Mesenchymal stem cell (in vitro differentiated cells and primary cell): Measurements from ENCODE around the gene THBS3.

Source experiments
- DNase-seq: peaks from one replicate; pipeline ENCODE4 v3.0.0-alpha.2; 2013
- H2AFZ ChIP-seq: one replicate; pipeline ENCODE4 v1.6.1; 2013; ENCODE audit warnings: low read depth, mild to moderate bottlenecking, control low read depth, inconsistent platforms, low read length, moderate library complexity
- H2AK5ac ChIP-seq: 2 replicates; pipeline ENCODE4 v1.6.1; 2013; ENCODE audit warnings: low read length, moderate library complexity, mild to moderate bottlenecking, inconsistent platforms; ENCODE audit not compliant: severe bottlenecking
- H2BK120ac ChIP-seq: one replicate; pipeline ENCODE4 v1.6.1; 2013; ENCODE audit warnings: low read depth, mild to moderate bottlenecking, inconsistent platforms, low read length, moderate library complexity
- H2BK12ac ChIP-seq, 2 experiments: one replicate each; pipeline ENCODE4 v1.6.1; 2013; ENCODE audit warnings: inconsistent platforms in 2 of 2, low read length in 2 of 2, mild to moderate bottlenecking in 2 of 2, moderate library complexity in 2 of 2, control low read depth in 1 of 2
- H2BK15ac ChIP-seq: one replicate; pipeline ENCODE4 v1.6.1; 2013; ENCODE audit warnings: mild to moderate bottlenecking, low read depth, inconsistent platforms; ENCODE audit not compliant: poor library complexity, severe bottlenecking
- H2BK5ac ChIP-seq: 2 replicates; pipeline ENCODE4 v1.6.1; 2013; ENCODE audit warnings: low read depth, mild to moderate bottlenecking, low read length, control low read depth, inconsistent platforms; ENCODE audit not compliant: poor library complexity, severe bottlenecking
- H3K14ac ChIP-seq, 2 experiments: one replicate each; pipeline ENCODE4 v1.6.1; 2013; ENCODE audit warnings: inconsistent platforms in 2 of 2, low read length in 2 of 2, control low read depth in 1 of 2, mild to moderate bottlenecking in 1 of 2, moderate library complexity in 1 of 2
- H3K18ac ChIP-seq, 2 experiments: one replicate each; pipeline ENCODE4 v1.6.1; 2013; ENCODE audit warnings: inconsistent platforms in 2 of 2, low read length in 2 of 2, control low read depth in 1 of 2, low read depth in 1 of 2, mild to moderate bottlenecking in 1 of 2
- H3K23ac ChIP-seq, 2 experiments: one replicate each; pipeline ENCODE4 v1.6.1; 2013; ENCODE audit warnings: inconsistent platforms in 2 of 2, low read length in 2 of 2, mild to moderate bottlenecking in 2 of 2, moderate library complexity in 2 of 2, control low read depth in 1 of 2
- H3K27ac ChIP-seq: 2 replicates; pipeline ENCODE4 v1.5.1; 2013; ENCODE audit warnings: mild to moderate bottlenecking, moderate library complexity, low read length, control low read depth, inconsistent platforms; ENCODE audit not compliant: poor library complexity, severe bottlenecking
- H3K27me3 ChIP-seq, 2 experiments: 2 replicates each; pipeline versions ENCODE4 v1.6.1 to v1.7.0; 2013; ENCODE audit warnings: low read length in 2 of 2, mild to moderate bottlenecking in 2 of 2, moderate library complexity in 2 of 2, control low read depth in 1 of 2, inconsistent platforms in 1 of 2; ENCODE audit not compliant: control insufficient read depth in 1 of 2, insufficient read depth in 1 of 2
- H3K36me3 ChIP-seq, 2 experiments: 2 replicates each; pipeline versions ENCODE4 v1.6.1 to v1.7.0; 2013; ENCODE audit warnings: low read length in 2 of 2, control low read depth in 1 of 2, inconsistent platforms in 1 of 2, low read depth in 1 of 2, mild to moderate bottlenecking in 1 of 2; ENCODE audit not compliant: insufficient read depth in 2 of 2, control insufficient read depth in 1 of 2
- H3K4ac ChIP-seq, 2 experiments: one replicate each; pipeline ENCODE4 v1.6.1; 2013; ENCODE audit warnings: inconsistent platforms in 2 of 2, low read length in 2 of 2, mild to moderate bottlenecking in 2 of 2, moderate library complexity in 2 of 2, control low read depth in 1 of 2, low read depth in 1 of 2
- H3K4me1 ChIP-seq: 2 replicates; pipeline ENCODE4 v1.6.1; 2013; ENCODE audit warnings: low read depth, low read length, control low read depth; ENCODE audit not compliant: control insufficient read depth, insufficient read depth
- H3K4me2 ChIP-seq: 2 replicates; pipeline ENCODE4 v1.6.1; 2013; ENCODE audit warnings: low read length, mild to moderate bottlenecking, inconsistent platforms; ENCODE audit not compliant: poor library complexity, severe bottlenecking
- H3K4me3 ChIP-seq, 2 experiments: 2 replicates each; pipeline versions ENCODE4 v1.5.1 to v1.7.0; 2013; ENCODE audit warnings: low read length in 2 of 2, mild to moderate bottlenecking in 2 of 2, control low read depth in 1 of 2, low read depth in 1 of 2; ENCODE audit not compliant: insufficient read depth in 1 of 2
- H3K79me1 ChIP-seq: replicated peaks from 2 replicates; pipeline ENCODE4 v1.6.1; 2013; ENCODE audit warnings: mild to moderate bottlenecking, control low read depth, low read length, inconsistent platforms; ENCODE audit not compliant: poor library complexity, severe bottlenecking
- H3K9ac ChIP-seq: 2 replicates; pipeline ENCODE4 v1.7.0; 2013; ENCODE audit warnings: mild to moderate bottlenecking, low read length, moderate library complexity
- H3K9me3 ChIP-seq: 2 replicates; pipeline ENCODE4 v1.7.0; 2013; ENCODE audit warnings: mild to moderate bottlenecking, low read length; ENCODE audit not compliant: control insufficient read depth
- H4K8ac ChIP-seq: one replicate; pipeline ENCODE4 v1.6.1; 2013; ENCODE audit warnings: inconsistent platforms, mild to moderate bottlenecking, low read length, moderate library complexity
- H4K91ac ChIP-seq: one replicate; pipeline ENCODE4 v1.6.1; 2013; ENCODE audit warnings: mild to moderate bottlenecking, low read length, inconsistent platforms
- WGBS: methylation state at CpG from one replicate; pipeline ENCODE4 v1.1.7; 2013; ENCODE audit warnings: mixed read lengths; 5-methylcytosine and 5-hydroxymethylcytosine counted together

Gene THBS3

GRCh38 chr1:155184351-155184811 is 23.3 kb downstream of the THBS3 start:
- no peaks in the 10 kb centered on the region for H3K27me3 ChIP-seq
- peaks cover 5% of the 10 kb centered on the region for H3K79me1 ChIP-seq
- 97% methylated on average over 4 of the region's 4 CpGs for WGBS
- no peak overlapping the region for H2BK120ac ChIP-seq
- no peak overlapping the region for H3K9ac ChIP-seq
- no peak overlapping the region for H3K4ac ChIP-seq
- no peak overlapping the region for H2BK5ac ChIP-seq
- no peak overlapping the region for H3K23ac ChIP-seq
- H3K27ac ChIP-seq: no peak overlapping the region
- no peaks in the 10 kb centered on the region for H3K9me3 ChIP-seq
- no peak overlapping the region for H4K91ac ChIP-seq
- H2BK12ac ChIP-seq: no peak overlapping the region
- no peak overlapping the region for H3K4me3 ChIP-seq
- H2AK5ac ChIP-seq: no peak overlapping the region
- no peak overlapping the region for H3K18ac ChIP-seq
- H3K14ac ChIP-seq: no peak overlapping the region
- H2BK15ac ChIP-seq: no peak overlapping the region
- no peak overlapping the region for H2AFZ ChIP-seq
- H3K36me3 ChIP-seq: peaks cover 25 to 49% of the 10 kb centered on the region in 2 experiments
- no peak overlapping the region for H3K4me2 ChIP-seq
- no peak overlapping the region for H4K8ac ChIP-seq
- H3K4me1 ChIP-seq: peaks cover 19% of the 10 kb centered on the region
- DNase-seq: no peak

- WGBS: 95% methylated on average over 20 of the region's 20 CpGs
- Histone ChIP-seq H2BK120ac (no peak overlapping the region), H3K14ac (no peak overlapping the region), H3K23ac (no peak overlapping the region), H3K4me3 (no peak overlapping the region), H2AFZ (no peak overlapping the region), H2BK15ac (no peak overlapping the region), H3K36me3 (peaks cover 29 to 55% of the 10 kb centered on the region in 2 experiments), H3K4me2 (no peak overlapping the region), H3K9me3 (no peaks in the 10 kb centered on the region), H4K91ac (no peak overlapping the region), H4K8ac (no peak overlapping the region), H3K9ac (no peak overlapping the region), H3K18ac (no peak overlapping the region), H3K79me1 (peaks cover 5% of the 10 kb centered on the region), H2BK12ac (no peak overlapping the region), H3K27ac (no peak overlapping the region), H2BK5ac (no peak overlapping the region), H3K27me3 (no peaks in the 10 kb centered on the region), H3K4me1 (peaks cover 19% of the 10 kb centered on the region), H3K4ac (no peak overlapping the region), H2AK5ac (no peak overlapping the region)
- no peak for DNase-seq
Measured at GRCh38 chr1:155183775-155184221, 23.9 kb downstream of the THBS3 start.

- H3K4me1 ChIP-seq: peaks cover 17% of the 10 kb centered on the region
Measured at GRCh38 chr1:155182052-155182550, 25.6 kb downstream of the THBS3 start.

GRCh38 chr1:155181371-155182051 is 26.2 kb downstream of the THBS3 start:
- Histone ChIP-seq H3K27me3 (no peaks in the 10 kb centered on the region), H3K18ac (no peak overlapping the region), H2BK120ac (no peak overlapping the region), H3K36me3 (peaks cover 47 to 75% of the 10 kb centered on the region in 2 experiments), H3K4me3 (no peak overlapping the region), H3K9ac (no peak overlapping the region), H2AK5ac (no peak overlapping the region), H3K4ac (no peak overlapping the region), H4K91ac (no peak overlapping the region), H3K9me3 (no peaks in the 10 kb centered on the region), H3K27ac (no peak overlapping the region), H3K4me2 (no peak overlapping the region), H4K8ac (no peak overlapping the region), H3K4me1 (peaks cover 17% of the 10 kb centered on the region), H2BK12ac (no peak overlapping the region), H2AFZ (no peak overlapping the region), H2BK15ac (no peak overlapping the region), H3K79me1 (peaks cover 14% of the 10 kb centered on the region), H3K23ac (no peak overlapping the region), H3K14ac (no peak overlapping the region), H2BK5ac (no peak overlapping the region)
- no peak for DNase-seq
- 97% methylated on average over 18 of the region's 18 CpGs for WGBS

More at GRCh38 chr1:155182052-155182550, 25.6 kb downstream of the THBS3 start:
- no peak overlapping the region for H2BK120ac ChIP-seq
- no peak overlapping the region for H3K27ac ChIP-seq
- no peak overlapping the region for H2BK5ac ChIP-seq
- no peak overlapping the region for H2BK15ac ChIP-seq
- H2AFZ ChIP-seq: no peak overlapping the region
- no peaks in the 10 kb centered on the region for H3K27me3 ChIP-seq
- H2AK5ac ChIP-seq: no peak overlapping the region
- H3K18ac ChIP-seq: no peak overlapping the region
- no peak for DNase-seq
- H3K9me3 ChIP-seq: no peaks in the 10 kb centered on the region
- H3K79me1 ChIP-seq: peaks cover 11% of the 10 kb centered on the region
- no peak overlapping the region for H2BK12ac ChIP-seq
- H4K8ac ChIP-seq: no peak overlapping the region
- no peak overlapping the region for H3K4me3 ChIP-seq
- peaks cover 43 to 71% of the 10 kb centered on the region in 2 experiments for H3K36me3 ChIP-seq
- H3K9ac ChIP-seq: no peak overlapping the region
- no peak overlapping the region for H4K91ac ChIP-seq
- WGBS: 93% methylated on average over 6 of the region's 7 CpGs
- H3K4ac ChIP-seq: no peak overlapping the region
- no peak overlapping the region for H3K4me2 ChIP-seq
- no peak overlapping the region for H3K14ac ChIP-seq
- H3K23ac ChIP-seq: no peak overlapping the region
